ENCODE data around the gene TMEM232. TPM values are rescaled to one million over a fixed set of nuclear protein-coding genes. Genes with fewer than 3 reads are reported as not detected.
"Not testable (repeated sequence)": the region's sequence is repeated elsewhere in the genome, so short reads cannot be mapped to it uniquely, and the experiment has no call there.

Gene TMEM232
- total RNA-seq, 2 experiments from 2014 or later = 0.98 to 1.1 TPM

DNA sequence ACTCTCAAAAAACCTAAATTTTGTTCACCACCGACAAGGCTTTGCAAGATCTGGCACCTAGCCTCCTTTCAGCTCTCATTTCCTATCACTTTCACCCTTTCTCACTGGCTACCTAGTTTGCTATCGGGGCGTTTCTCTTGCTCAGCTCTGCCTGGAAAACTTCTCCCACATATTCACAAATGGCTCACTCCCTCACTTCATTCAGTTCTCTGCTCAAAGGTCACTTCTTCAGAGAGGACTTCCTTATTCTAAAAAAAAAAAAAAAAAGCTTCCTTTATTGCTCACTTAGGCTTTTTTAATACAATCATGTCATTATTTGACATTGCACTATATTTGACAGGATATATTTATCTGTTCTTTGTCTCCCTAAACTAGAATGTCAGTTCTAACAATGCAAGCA, 10.3 kb upstream of the TMEM232 start:
- Histone ChIP-seq H3K4me1 (ENCODE audit: insufficient read depth, low read length) (peaks cover 11% of the 10 kb centered on the region), H3K36me3 (ENCODE audit: insufficient read depth, low read length) (no peaks in the 10 kb centered on the region), H3K9me3 (ENCODE audit: control insufficient read depth in 1 of 2, insufficient read depth in 1 of 2, low read length in 2 of 2) (no peaks in the 10 kb centered on the region), H3K27me3 (ENCODE audit: control insufficient read depth in 1 of 2, insufficient read depth in 2 of 2, low read length in 2 of 2) (no peaks in the 10 kb centered on the region), H3K27ac (ENCODE audit: low read depth in 1 of 2, low read length in 2 of 2) (no peak overlapping the region), H3K4me3 (ENCODE audit: low read length) (no peak overlapping the region)
- CTCF ChIA-PET = no interaction called here
- DNase-seq = no peak
- POLR2A ChIA-PET = no interaction called here
- H3K27me3 Mint-ChIP-seq = peaks cover 29% of the 10 kb centered on the region
- ATAC-seq (ENCODE audit: poor library complexity) = no peak
- peaks cover 35% of the 10 kb centered on the region for H3K4me1 Mint-ChIP-seq (ENCODE audit: low read depth)
- peaks cover 17% of the 10 kb centered on the region for H3K36me3 Mint-ChIP-seq (ENCODE audit: low read depth)
- no peak overlapping the region for H3K27ac Mint-ChIP-seq
- no peaks in the 10 kb centered on the region for H3K9me3 Mint-ChIP-seq
- H3K4me3 Mint-ChIP-seq = peak overlapping the region; percentile 73
- TF ChIP-seq, protein P1, sequence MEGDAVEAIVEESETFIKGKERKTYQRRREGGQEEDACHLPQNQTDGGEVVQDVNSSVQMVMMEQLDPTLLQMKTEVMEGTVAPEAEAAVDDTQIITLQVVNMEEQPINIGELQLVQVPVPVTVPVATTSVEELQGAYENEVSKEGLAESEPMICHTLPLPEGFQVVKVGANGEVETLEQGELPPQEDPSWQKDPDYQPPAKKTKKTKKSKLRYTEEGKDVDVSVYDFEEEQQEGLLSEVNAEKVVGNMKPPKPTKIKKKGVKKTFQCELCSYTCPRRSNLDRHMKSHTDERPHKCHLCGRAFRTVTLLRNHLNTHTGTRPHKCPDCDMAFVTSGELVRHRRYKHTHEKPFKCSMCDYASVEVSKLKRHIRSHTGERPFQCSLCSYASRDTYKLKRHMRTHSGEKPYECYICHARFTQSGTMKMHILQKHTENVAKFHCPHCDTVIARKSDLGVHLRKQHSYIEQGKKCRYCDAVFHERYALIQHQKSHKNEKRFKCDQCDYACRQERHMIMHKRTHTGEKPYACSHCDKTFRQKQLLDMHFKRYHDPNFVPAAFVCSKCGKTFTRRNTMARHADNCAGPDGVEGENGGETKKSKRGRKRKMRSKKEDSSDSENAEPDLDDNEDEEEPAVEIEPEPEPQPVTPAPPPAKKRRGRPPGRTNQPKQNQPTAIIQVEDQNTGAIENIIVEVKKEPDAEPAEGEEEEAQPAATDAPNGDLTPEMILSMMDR (IDR thresholded peaks at IDR 0.05) = no peak
- intact Hi-C loops (cut with DNase I, micrococcal nuclease) = loop anchor here (5.0 kb wide), 4 partner anchors 1049 to 1426 kb away; partner anchors contain the start of gene MAN2A1 (in 1 of the 2)

DNA sequence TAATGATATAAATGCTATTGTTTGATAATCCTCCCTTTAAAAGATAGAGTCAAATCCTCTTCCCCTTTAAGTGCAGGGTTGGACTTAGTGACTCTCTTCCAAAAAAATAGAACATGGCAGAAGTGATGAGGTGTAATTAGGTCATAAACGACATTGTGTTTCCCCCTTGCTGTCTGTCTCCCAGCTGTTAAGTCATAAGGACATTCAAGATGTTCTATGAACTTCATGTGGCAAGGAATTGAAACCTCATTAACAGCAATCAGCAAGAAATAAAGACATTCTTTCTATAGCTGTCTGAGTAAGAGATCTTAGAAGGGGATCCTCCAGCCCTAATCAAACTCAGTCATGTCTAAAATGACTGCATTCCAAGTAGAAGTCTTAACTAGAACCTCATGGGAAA, 9.1 kb upstream of the TMEM232 start:
- H3K27me3 ChIP-seq (ENCODE audit: control insufficient read depth in 1 of 2, insufficient read depth in 2 of 2, low read length in 2 of 2) = no peaks in the 10 kb centered on the region
- intact Hi-C loops (cut with DNase I, micrococcal nuclease) = loop anchor here (5.0 kb wide), 4 partner anchors 1048 to 1427 kb away; partner anchors contain the start of gene MAN2A1 (in 1 of the 2)
- TF ChIP-seq, protein P1 (IDR thresholded peaks at IDR 0.05) = no peak
- no peak for ATAC-seq (ENCODE audit: poor library complexity)
- Mint-ChIP-seq H3K36me3 (ENCODE audit: low read depth) (peaks cover 15% of the 10 kb centered on the region), H3K27ac (no peak overlapping the region), H3K4me1 (ENCODE audit: low read depth) (peaks cover 24% of the 10 kb centered on the region), H3K27me3 (peaks cover 30% of the 10 kb centered on the region), H3K4me3 (no peak overlapping the region), H3K9me3 (no peaks in the 10 kb centered on the region)
- POLR2A ChIA-PET = no interaction called here
- H3K4me3 ChIP-seq (ENCODE audit: low read length) = no peak overlapping the region
- no peaks in the 10 kb centered on the region for H3K9me3 ChIP-seq (ENCODE audit: control insufficient read depth in 1 of 2, insufficient read depth in 1 of 2, low read length in 2 of 2)
- CTCF ChIA-PET = no interaction called here
- no peak for DNase-seq
- H3K27ac ChIP-seq (ENCODE audit: low read depth in 1 of 2, low read length in 2 of 2) = no peak overlapping the region
- H3K36me3 ChIP-seq (ENCODE audit: insufficient read depth, low read length) = no peaks in the 10 kb centered on the region
- H3K4me1 ChIP-seq (ENCODE audit: insufficient read depth, low read length) = peaks cover 11% of the 10 kb centered on the region

DNA sequence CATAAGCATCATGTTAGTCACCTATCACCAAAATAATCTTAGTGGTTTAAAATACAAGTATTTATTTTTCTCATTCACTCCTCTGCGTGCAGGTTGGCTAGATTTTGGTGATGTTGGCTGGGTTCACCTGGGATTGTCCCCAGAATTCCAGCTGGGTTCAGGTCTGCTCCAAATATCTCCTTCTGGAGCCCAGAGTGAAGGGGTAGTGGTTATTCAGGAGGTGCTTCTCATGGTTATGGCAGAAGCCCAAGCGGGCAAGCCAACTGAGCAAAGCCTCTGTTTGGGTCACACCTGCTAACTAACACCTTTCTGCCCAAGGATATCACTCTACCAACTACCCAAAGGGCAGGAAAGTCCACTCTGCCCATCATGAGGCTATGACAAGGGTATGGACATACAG, 7.6 kb upstream of the TMEM232 start:
- Mint-ChIP-seq H3K27me3 (peaks cover 30% of the 10 kb centered on the region), H3K27ac (no peak overlapping the region), H3K36me3 (ENCODE audit: low read depth) (peaks cover 9% of the 10 kb centered on the region), H3K4me3 (no peak overlapping the region), H3K4me1 (ENCODE audit: low read depth) (peaks cover 11% of the 10 kb centered on the region), H3K9me3 (no peaks in the 10 kb centered on the region)
- DNase-seq (no peak), ATAC-seq (ENCODE audit: poor library complexity) (no peak)
- ChIA-PET CTCF (no interaction called here), POLR2A (no interaction called here)
- Histone ChIP-seq H3K27me3 (ENCODE audit: control insufficient read depth in 1 of 2, insufficient read depth in 2 of 2, low read length in 2 of 2) (no peaks in the 10 kb centered on the region), H3K4me1 (ENCODE audit: insufficient read depth, low read length) (peaks cover 7% of the 10 kb centered on the region), H3K36me3 (ENCODE audit: insufficient read depth, low read length) (no peaks in the 10 kb centered on the region), H3K9me3 (ENCODE audit: control insufficient read depth in 1 of 2, insufficient read depth in 1 of 2, low read length in 2 of 2) (no peaks in the 10 kb centered on the region), H3K27ac (ENCODE audit: low read depth in 1 of 2, low read length in 2 of 2) (no peak overlapping the region), H3K4me3 (ENCODE audit: low read length) (no peak overlapping the region)
- intact Hi-C loops (cut with DNase I, micrococcal nuclease) = no loop called here
- TF ChIP-seq, protein P1 (IDR thresholded peaks at IDR 0.05) = no peak

DNA sequence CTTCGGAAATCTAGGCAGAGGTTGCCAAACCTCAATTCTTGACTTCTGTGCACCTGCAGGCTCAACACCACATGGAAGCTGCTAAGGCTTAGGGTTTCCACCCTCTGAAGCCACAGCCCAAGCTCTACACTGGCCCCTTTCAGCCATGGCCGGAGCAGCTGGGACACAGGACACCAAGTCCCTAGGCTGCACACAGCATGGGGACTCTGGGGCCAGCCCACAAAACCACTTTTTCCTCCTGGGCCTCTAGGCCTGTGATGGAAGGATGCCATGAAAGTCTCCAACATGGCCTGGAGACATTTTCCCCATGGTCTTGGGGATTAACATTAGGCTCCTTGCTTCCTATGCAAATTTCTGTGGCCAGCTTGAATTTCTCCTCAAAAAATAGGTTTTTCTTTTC, 5.0 kb upstream of the TMEM232 start:
- ATAC-seq (ENCODE audit: poor library complexity); DNase-seq; H3K27me3 ChIP-seq (ENCODE audit: control insufficient read depth in 1 of 2, insufficient read depth in 2 of 2, low read length in 2 of 2); CTCF ChIA-PET; H3K4me1 ChIP-seq (ENCODE audit: insufficient read depth, low read length); H3K36me3 ChIP-seq (ENCODE audit: insufficient read depth, low read length); H3K27ac Mint-ChIP-seq; H3K9me3 Mint-ChIP-seq; intact Hi-C loops (cut with DNase I, micrococcal nuclease); H3K27ac ChIP-seq (ENCODE audit: low read depth in 1 of 2, low read length in 2 of 2); H3K36me3 Mint-ChIP-seq (ENCODE audit: low read depth); H3K9me3 ChIP-seq (ENCODE audit: control insufficient read depth in 1 of 2, insufficient read depth in 1 of 2, low read length in 2 of 2); H3K4me3 Mint-ChIP-seq; H3K4me3 ChIP-seq (ENCODE audit: low read length); H3K4me1 Mint-ChIP-seq (ENCODE audit: low read depth): not testable (repeated sequence)
- POLR2A ChIA-PET = interaction anchor here (0.6 kb wide), 1 partner anchor 330 kb away, joined by 3 read pairs; no protein-coding TSS in a partner anchor
- H3K27me3 Mint-ChIP-seq = peaks cover 26% of the 10 kb centered on the region

Measured in CD4-positive, alpha-beta T cell (primary cell).